K562 (cell line): ENCODE data around the gene FCAMR. TPM values are rescaled to one million over a fixed set of nuclear protein-coding genes. Genes with fewer than 3 reads are reported as not detected.
A peak's percentile ranks its signal among the peaks of the same experiment; 100 is the strongest.

Experiments used
- ATF3 ChIP-seq, 2 experiments: fragments of 450-650 bp in 1 of 2; sonication (generic) in 1 of 2; formaldehyde crosslinking in 1 of 2; IDR thresholded peaks in 1 of 2; conservative IDR thresholded peaks in 1 of 2; 2 replicates each; pipeline versions ENCODE4 v1.6.1 to v1.8.1; 2016 to 2023; ENCODE audit warnings: mild to moderate bottlenecking in 2 of 2, moderate library complexity in 2 of 2, inconsistent platforms in 1 of 2, missing genetic modification reagents in 1 of 2
- CEBPB ChIP-seq: fragments of 450-650 bp; IDR thresholded peaks from 2 replicates; pipeline ENCODE4 v1.6.1; 2016; ENCODE audit warnings: missing genetic modification characterization, missing compliant biosample characterization
- CEBPZ ChIP-seq: fragments of 150-350 bp; IDR thresholded peaks from 2 replicates; pipeline ENCODE4 v1.6.1; 2014; ENCODE audit warnings: low read depth, mild to moderate bottlenecking, low read length, borderline replicate concordance
- FOXP4 ChIP-seq: sonication (generic); formaldehyde crosslinking; IDR thresholded peaks from 2 replicates; pipeline ENCODE4 v1.8.0; 2022; ENCODE audit warnings: mild to moderate bottlenecking, missing genetic modification reagents, borderline replicate concordance
- KAT7 ChIP-seq: sonication (generic); formaldehyde crosslinking; IDR thresholded peaks from 2 replicates; pipeline ENCODE4 v1.8.0; 2022; ENCODE audit warnings: missing genetic modification reagents, mild to moderate bottlenecking, borderline replicate concordance
- KDM2B ChIP-seq: fragments of 250-450 bp; sonication (Bioruptor Pico); IDR thresholded peaks from 2 replicates; pipeline ENCODE4 v1.8.0; 2021; ENCODE audit warnings: mild to moderate bottlenecking, moderate library complexity
- MAZ ChIP-seq, 2 experiments: fragments of 450-650 bp in 1 of 2; sonication (generic) in 1 of 2; formaldehyde crosslinking; IDR thresholded peaks in 1 of 2; conservative IDR thresholded peaks in 1 of 2; 2 replicates each; pipeline versions ENCODE4 v1.4.0 to v1.5.0; 2020; ENCODE audit warnings: mild to moderate bottlenecking in 1 of 2, missing genetic modification reagents in 1 of 2
- NCOA1 ChIP-seq: fragments of 450-650 bp; IDR thresholded peaks from 2 replicates; pipeline ENCODE4 v1.6.1; 2016; ENCODE audit warnings: low read depth
- NKRF ChIP-seq: fragments of 450-650 bp; IDR thresholded peaks from 2 replicates; pipeline ENCODE4 v1.6.1; 2016; ENCODE audit warnings: borderline replicate concordance
- SP2 ChIP-seq: IDR thresholded peaks from 2 replicates; pipeline ENCODE4 v1.6.1; 2011; ENCODE audit warnings: mild to moderate bottlenecking, low read depth, low read length, moderate library complexity; ENCODE audit not compliant: poor library complexity, severe bottlenecking; ENCODE audit errors: extremely low read depth
- TEAD1 ChIP-seq, 2 experiments: fragments of 450-650 bp in 1 of 2; sonication (generic) in 1 of 2; formaldehyde crosslinking; IDR thresholded peaks; 2 replicates each; pipeline versions ENCODE4 v1.4.0 to v1.8.0; 2020 to 2022; ENCODE audit warnings: mild to moderate bottlenecking in 2 of 2, missing genetic modification reagents in 1 of 2
- TGIF2 ChIP-seq: sonication (generic); formaldehyde crosslinking; IDR thresholded peaks from 2 replicates; pipeline ENCODE4 v1.8.1; 2022; ENCODE audit warnings: mild to moderate bottlenecking, missing genetic modification reagents, moderate library complexity
- ZNF165 ChIP-seq: fragments of 250-450 bp; sonication (Bioruptor Pico); IDR thresholded peaks from 2 replicates; pipeline ENCODE4 v1.4.0; 2020; ENCODE audit warnings: borderline replicate concordance
- ZNF398 ChIP-seq: fragments of 250-450 bp; sonication (Bioruptor Pico); IDR thresholded peaks from 2 replicates; pipeline ENCODE4 v1.8.0; 2021; ENCODE audit warnings: moderate library complexity, mild to moderate bottlenecking, inconsistent platforms
- polyA plus RNA-seq, 8 experiments: library from polyadenylated mRNA; depleted of rRNA in 4 of 8; stranded (reverse) in 5 of 8; unstranded in 3 of 8; fragments of >200 nt; fragmentation: Nextera tagmentation in 2 of 8; fragmentation: Illumina TruSeq in 1 of 8; extraction: Ambion mirVana in 2 of 8; extraction: Trizol in 1 of 8; gene quantifications; 2 replicates each; pipeline versions ENCODE4 v1.2.1 to v1.2.3, GENCODE V29; 2011 to 2014; ENCODE audit warnings: inconsistent platforms in 1 of 8, missing spikeins in 1 of 8
- total RNA-seq, 7 experiments: library from RNA; depleted of rRNA in 6 of 7; stranded (reverse); fragments of >200 nt in 6 of 7; fragmentation: Illumina TruSeq in 2 of 7; extraction: Trizol in 2 of 7; gene quantifications; 2 replicates each; pipeline versions ENCODE4 v1.2.1 to v1.2.3, GENCODE V29; 2011 to 2021; ENCODE audit warnings: low replicate concordance in 1 of 7

The FCAMR gene
- total and polyA plus RNA-seq, 9 of the 15 experiments (the other 6 are each of a cell fraction or from before 2014, with no cell fraction given) = not detected

- TF ChIP-seq NKRF (peak; percentile 43; the same call in 1 of the 2 replicates), SP2 (no peak), FOXP4 (CRISPR knock-in tag) (no peak), TEAD1 (CRISPR knock-in tag; IDR thresholded peaks at IDR 0.05) (no peak), MAZ (CRISPR knock-in tag; conservative IDR thresholded peaks at IDR 0.05 in 1 of 2, IDR thresholded peaks at IDR 0.05 in 1 of 2) (no peak), NCOA1 (0 out of 2 replicates have a peak, but pooled peaks have one; percentile 30), KAT7 (CRISPR knock-in tag) (no peak), ZNF398 (CRISPR knock-in tag) (no peak), ZNF165 (CRISPR knock-in tag) (no peak), CEBPB (tag) (no peak), TGIF2 (CRISPR knock-in tag) (no peak), ATF3 (IDR thresholded peaks at IDR 0.05) (no peak), ATF3 (CRISPR knock-in tag; conservative IDR thresholded peaks at IDR 0.05) (no peak), KDM2B (CRISPR knock-in tag) (no peak), CEBPZ (no peak)
Measured at GRCh38 chr1:207004931-207005830, 34.9 kb upstream of the FCAMR start (continued).
